ENCODE measurements around the gene SLC17A9. TPM values are rescaled to one million over a fixed set of nuclear protein-coding genes. Genes with fewer than 3 reads are reported as not detected.

Gene SLC17A9
- total RNA-seq, 2 experiments from 2014 or later, result 4.7 to 5.8 TPM

DNA sequence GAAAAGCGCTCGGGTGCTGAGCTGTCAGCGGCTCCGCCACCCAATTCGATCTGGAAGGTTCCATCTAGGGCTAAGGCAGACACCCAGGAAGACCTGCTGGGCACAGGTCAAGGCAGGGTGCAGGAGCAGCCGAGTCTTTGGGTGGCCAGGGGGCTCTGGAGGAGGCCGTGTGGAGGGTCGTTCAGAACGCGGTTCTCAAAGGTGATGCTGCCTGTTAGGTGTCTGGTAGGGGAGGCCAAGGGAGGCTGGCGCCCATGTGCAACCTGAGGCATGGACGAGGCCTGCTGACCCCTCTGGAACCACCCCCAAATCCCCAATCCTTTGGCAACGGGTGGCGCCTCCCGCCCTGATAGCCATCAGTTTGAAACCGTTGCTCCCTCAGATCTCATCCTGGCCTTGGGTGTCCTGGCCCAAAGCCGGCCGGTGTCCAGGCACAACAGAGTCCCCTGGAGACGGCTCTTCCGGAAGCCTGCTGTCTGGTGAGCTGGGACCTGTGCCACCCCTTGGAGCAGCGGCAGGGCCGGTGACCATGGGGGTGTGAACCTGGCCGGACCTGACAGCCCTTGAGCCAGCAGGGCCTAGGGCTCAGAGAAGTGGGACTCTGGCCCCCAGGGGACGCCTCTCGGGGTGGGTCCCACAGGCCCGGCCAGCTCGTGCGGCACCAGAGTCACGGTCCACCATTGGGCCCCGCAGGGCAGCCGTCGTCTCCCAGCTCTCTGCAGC lies 10.5 kb downstream of the SLC17A9 start:
- DNase-seq, result no peak
- Mint-ChIP-seq H3K36me3 (ENCODE audit: low read depth) (no peaks in the 10 kb centered on the region), H3K9me3 (no peaks in the 10 kb centered on the region), H3K4me1 (no peaks in the 10 kb centered on the region), H3K27ac (no peak overlapping the region), H3K27me3 (no peaks in the 10 kb centered on the region), H3K4me3 (no peak overlapping the region)
- ChIA-PET POLR2A (interaction anchor here (1.0 kb wide), 1 partner anchor 10 kb away, joined by 3 read pairs; no protein-coding TSS in a partner anchor), CTCF (no interaction called here)

- no peaks in the 10 kb centered on the region for H3K4me1 Mint-ChIP-seq
- H3K4me3 Mint-ChIP-seq, result no peak overlapping the region
- ChIA-PET CTCF (interaction anchor here (1.6 kb wide), 1 partner anchor 9 kb away, joined by 3 read pairs; no protein-coding TSS in a partner anchor), POLR2A (no interaction called here)
- no peaks in the 10 kb centered on the region for H3K9me3 Mint-ChIP-seq
- no peak for DNase-seq
- H3K27ac Mint-ChIP-seq, result no peak overlapping the region
- H3K27me3 Mint-ChIP-seq, result no peaks in the 10 kb centered on the region
- no peaks in the 10 kb centered on the region for H3K36me3 Mint-ChIP-seq (ENCODE audit: low read depth)
Measured at GRCh38 chr20:62963614-62964397, 11.3 kb downstream of the SLC17A9 start.

- no peak overlapping the region for H3K27ac Mint-ChIP-seq
- no peak overlapping the region for H3K4me3 Mint-ChIP-seq
- H3K36me3 Mint-ChIP-seq (ENCODE audit: low read depth), result no peaks in the 10 kb centered on the region
- H3K27me3 Mint-ChIP-seq, result no peaks in the 10 kb centered on the region
- ChIA-PET POLR2A (interaction anchor here (1.1 kb wide), 1 partner anchor 44 kb away, joined by 3 read pairs; no protein-coding TSS in a partner anchor), CTCF (interaction anchor here (1.6 kb wide), 1 partner anchor 8 kb away, joined by 3 read pairs; no protein-coding TSS in a partner anchor)
- no peak for DNase-seq
- no peaks in the 10 kb centered on the region for H3K9me3 Mint-ChIP-seq
- H3K4me1 Mint-ChIP-seq, result no peaks in the 10 kb centered on the region
Measured at GRCh38 chr20:62964700-62965099, 12.2 kb downstream of the SLC17A9 start.

GRCh38 chr20:62965363-62965771 lies 12.9 kb downstream of the SLC17A9 start:
- H3K4me1 Mint-ChIP-seq, result no peaks in the 10 kb centered on the region
- no peak overlapping the region for H3K4me3 Mint-ChIP-seq
- CTCF ChIA-PET, result interaction anchor here (1.6 kb wide), 1 partner anchor 8 kb away, joined by 3 read pairs; no protein-coding TSS in a partner anchor
- no peak for DNase-seq
- POLR2A ChIA-PET, result interaction anchor here (1.1 kb wide), 1 partner anchor 44 kb away, joined by 3 read pairs; no protein-coding TSS in a partner anchor
- H3K27me3 Mint-ChIP-seq, result no peaks in the 10 kb centered on the region
- H3K36me3 Mint-ChIP-seq (ENCODE audit: low read depth), result no peaks in the 10 kb centered on the region
- no peaks in the 10 kb centered on the region for H3K9me3 Mint-ChIP-seq
- no peak overlapping the region for H3K27ac Mint-ChIP-seq

DNA sequence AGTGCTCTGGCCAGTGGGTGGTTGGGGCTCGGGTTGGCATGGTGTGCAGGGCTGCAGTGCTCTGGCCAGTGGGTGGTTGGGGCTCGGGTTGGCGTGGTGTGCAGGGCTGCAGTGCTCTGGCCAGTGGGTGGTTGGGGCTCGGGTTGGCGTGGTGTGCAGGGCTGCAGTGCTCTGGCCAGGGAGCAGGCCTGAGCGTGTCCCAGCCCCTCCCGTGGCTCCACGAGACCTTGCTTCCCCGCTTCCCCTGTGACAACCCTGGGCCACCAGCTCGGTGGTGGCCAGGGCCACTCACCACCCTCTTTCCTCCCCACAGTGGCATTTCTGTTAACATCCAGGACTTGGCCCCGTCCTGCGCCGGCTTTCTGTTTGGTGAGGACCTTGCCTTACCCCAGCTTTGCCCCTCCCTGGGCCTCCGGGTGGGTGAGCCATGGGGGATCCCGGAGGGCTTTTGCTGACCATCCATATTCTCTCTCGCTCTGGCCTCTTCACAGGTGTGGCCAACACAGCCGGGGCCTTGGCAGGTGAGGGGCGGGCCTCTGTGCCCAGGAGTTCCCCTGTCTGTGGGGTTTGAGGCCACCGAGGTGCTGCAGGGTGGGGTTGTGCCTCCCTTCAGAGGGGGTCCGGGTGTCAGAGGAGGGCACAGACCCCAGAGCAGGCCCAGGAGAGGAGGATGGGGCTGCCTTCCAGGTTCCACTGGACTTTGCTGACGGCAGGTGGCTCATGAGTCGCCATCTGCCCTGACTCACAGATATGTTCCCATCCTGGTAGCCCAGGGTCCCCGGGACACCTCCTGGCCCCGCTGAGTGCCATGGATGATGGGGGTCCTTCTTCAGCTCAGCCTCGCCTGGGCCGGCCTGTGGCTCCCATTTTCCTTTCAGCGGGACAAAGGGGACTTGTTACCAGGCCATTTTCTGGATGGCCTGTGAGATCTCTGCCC lies 14.0 kb downstream of the SLC17A9 start:
- POLR2A ChIA-PET, result no interaction called here

DNA sequence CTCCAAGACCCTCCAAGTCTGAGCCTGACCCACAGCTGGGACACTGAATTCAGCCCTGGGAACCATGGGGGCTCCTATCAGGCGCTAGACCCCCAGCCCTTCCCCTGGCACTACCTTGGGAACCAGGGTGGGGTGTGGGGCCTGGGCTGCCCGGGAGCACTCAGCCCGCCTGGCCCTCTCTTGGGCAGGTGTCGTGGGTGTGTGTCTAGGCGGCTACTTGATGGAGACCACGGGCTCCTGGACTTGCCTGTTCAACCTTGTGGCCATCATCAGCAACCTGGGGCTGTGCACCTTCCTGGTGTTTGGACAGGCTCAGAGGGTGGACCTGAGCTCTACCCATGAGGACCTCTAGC lies 14.6 kb downstream of the SLC17A9 start:
- Mint-ChIP-seq H3K4me3 (no peak overlapping the region), H3K4me1 (peaks cover 9% of the 10 kb centered on the region)
- CTCF ChIA-PET, result no interaction called here

More for the DNA sequence above, 14.0 kb downstream of the SLC17A9 start:
- Mint-ChIP-seq H3K27ac (no peak overlapping the region), H3K4me3 (no peak overlapping the region), H3K27me3 (peaks cover 3% of the 10 kb centered on the region), H3K4me1 (peaks cover 3% of the 10 kb centered on the region), H3K36me3 (ENCODE audit: low read depth) (no peaks in the 10 kb centered on the region), H3K9me3 (no peaks in the 10 kb centered on the region)
- DNase-seq, result no peak
- CTCF ChIA-PET, result no interaction called here

DNA sequence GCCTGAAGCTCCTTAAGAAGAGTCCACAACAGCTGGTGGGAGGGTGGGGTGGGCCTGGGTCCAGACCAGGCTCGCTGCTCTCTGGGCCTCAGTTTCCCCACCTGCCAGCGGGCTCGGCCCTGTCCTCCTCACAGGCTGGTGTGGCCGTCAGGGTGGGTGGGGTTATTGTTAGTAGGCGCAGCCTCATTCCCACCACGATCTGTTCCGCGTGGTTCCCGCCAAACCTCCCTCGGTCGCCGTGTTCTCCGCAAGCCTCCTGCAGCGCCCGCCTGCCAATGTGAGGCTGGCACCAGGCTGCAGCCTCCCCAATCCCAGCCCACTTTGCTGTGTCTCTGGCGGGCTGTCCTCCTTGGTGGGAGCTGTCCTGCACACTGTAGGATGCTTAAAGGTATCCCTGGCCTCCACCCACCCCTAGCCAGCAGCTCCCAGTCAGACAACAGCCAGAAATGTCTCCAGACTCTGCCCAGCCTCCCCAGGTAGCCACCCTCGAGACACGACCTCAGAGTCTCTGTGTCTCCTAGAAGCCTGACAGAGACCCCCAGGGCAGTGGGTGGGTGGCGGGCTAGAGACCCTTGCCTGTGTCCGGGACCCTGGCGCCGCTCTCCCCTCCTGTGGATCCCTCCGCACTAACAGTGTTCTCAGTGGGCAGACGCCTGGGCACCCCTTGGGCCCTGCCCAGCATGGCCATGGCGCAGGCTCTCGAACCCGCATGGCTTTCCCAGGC lies 15.3 kb downstream of the SLC17A9 start:
- no peaks in the 10 kb centered on the region for H3K36me3 Mint-ChIP-seq (ENCODE audit: low read depth)

More for the DNA sequence above, 14.6 kb downstream of the SLC17A9 start:
- H3K36me3 Mint-ChIP-seq (ENCODE audit: low read depth), result no peaks in the 10 kb centered on the region
- DNase-seq, result no peak
- POLR2A ChIA-PET, result no interaction called here
- H3K9me3 Mint-ChIP-seq, result no peaks in the 10 kb centered on the region
- peaks cover 9% of the 10 kb centered on the region for H3K27me3 Mint-ChIP-seq
- H3K27ac Mint-ChIP-seq, result no peak overlapping the region

GRCh38 chr20:62968378-62969178 lies 16.1 kb downstream of the SLC17A9 start:
- H3K27me3 Mint-ChIP-seq, result peaks cover 21% of the 10 kb centered on the region
- H3K4me3 Mint-ChIP-seq, result no peak overlapping the region
- ChIA-PET POLR2A (no interaction called here), CTCF (no interaction called here)
- peaks cover 13% of the 10 kb centered on the region for H3K4me1 Mint-ChIP-seq
- no peaks in the 10 kb centered on the region for H3K36me3 Mint-ChIP-seq (ENCODE audit: low read depth)
- H3K27ac Mint-ChIP-seq, result no peak overlapping the region
- no peak for DNase-seq
- no peaks in the 10 kb centered on the region for H3K9me3 Mint-ChIP-seq

More for the DNA sequence above, 15.3 kb downstream of the SLC17A9 start:
- Mint-ChIP-seq H3K4me3 (no peak overlapping the region), H3K27me3 (peaks cover 14% of the 10 kb centered on the region), H3K9me3 (no peaks in the 10 kb centered on the region), H3K4me1 (peaks cover 13% of the 10 kb centered on the region), H3K27ac (no peak overlapping the region)
- ChIA-PET CTCF (no interaction called here), POLR2A (no interaction called here)
- DNase-seq, result no peak

DNA sequence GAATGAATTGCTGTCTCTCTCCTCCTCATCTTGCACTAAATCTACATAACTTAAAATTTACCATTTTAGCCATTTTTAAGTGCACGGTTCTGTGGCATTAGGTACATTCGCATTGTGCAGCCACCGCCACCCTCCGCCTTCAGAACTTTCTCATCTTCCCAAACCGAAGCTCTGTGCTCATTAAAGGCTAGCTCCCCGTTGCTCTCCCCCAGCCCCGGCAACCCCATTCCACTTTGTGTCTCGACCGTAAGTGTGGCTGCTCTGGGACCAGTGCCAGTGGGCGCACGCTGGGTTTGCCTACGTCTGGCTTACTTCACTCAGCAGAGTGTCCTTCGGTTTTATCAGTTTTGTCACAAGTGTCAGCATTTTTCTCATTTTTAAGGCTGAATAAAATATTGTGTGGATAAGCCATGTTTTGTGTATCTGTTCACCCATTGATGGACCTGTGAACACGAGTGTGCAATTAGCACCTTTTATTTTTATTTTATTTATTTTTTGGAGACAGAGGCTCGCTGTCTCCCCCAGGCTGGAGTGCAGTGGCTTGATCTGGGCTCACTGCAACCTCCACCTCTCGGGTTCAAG lies 16.8 kb downstream of the SLC17A9 start:
- no peak for DNase-seq
- Mint-ChIP-seq H3K9me3 (no peaks in the 10 kb centered on the region), H3K36me3 (ENCODE audit: low read depth) (no peaks in the 10 kb centered on the region), H3K27ac (no peak overlapping the region), H3K4me1 (peaks cover 13% of the 10 kb centered on the region), H3K27me3 (peaks cover 28% of the 10 kb centered on the region), H3K4me3 (no peak overlapping the region)
- ChIA-PET POLR2A (no interaction called here), CTCF (no interaction called here)

DNA sequence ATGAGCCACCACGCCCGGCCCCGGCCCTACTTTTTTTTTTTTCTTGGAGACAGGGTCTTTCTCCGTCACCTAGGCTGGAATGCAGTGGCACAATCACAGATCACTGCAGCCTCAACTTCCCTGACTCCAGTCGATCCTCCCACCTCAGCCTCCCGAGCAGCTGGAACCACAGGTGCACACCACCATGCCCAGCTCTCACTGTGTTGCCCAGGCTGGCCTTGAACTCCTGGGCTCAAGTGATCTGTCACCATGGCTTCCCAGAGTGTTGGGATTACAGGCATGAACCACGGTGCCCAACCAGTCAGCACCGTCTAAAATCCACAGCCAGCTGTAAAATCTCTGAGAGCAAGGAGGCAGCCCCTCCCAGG lies 17.4 kb downstream of the SLC17A9 start:
- peaks cover 13% of the 10 kb centered on the region for H3K4me1 Mint-ChIP-seq
- CTCF ChIA-PET, result interaction anchor here (1.6 to 3.8 kb wide), 2 partner anchors 33 to 39 kb away, joined by 4 to 30 read pairs; no protein-coding TSS in a partner anchor
- no peak for DNase-seq
- no peaks in the 10 kb centered on the region for H3K9me3 Mint-ChIP-seq
- peaks cover 34% of the 10 kb centered on the region for H3K27me3 Mint-ChIP-seq
- POLR2A ChIA-PET, result no interaction called here
- no peaks in the 10 kb centered on the region for H3K36me3 Mint-ChIP-seq (ENCODE audit: low read depth)
- no peak overlapping the region for H3K27ac Mint-ChIP-seq
- H3K4me3 Mint-ChIP-seq, result no peak overlapping the region

DNA sequence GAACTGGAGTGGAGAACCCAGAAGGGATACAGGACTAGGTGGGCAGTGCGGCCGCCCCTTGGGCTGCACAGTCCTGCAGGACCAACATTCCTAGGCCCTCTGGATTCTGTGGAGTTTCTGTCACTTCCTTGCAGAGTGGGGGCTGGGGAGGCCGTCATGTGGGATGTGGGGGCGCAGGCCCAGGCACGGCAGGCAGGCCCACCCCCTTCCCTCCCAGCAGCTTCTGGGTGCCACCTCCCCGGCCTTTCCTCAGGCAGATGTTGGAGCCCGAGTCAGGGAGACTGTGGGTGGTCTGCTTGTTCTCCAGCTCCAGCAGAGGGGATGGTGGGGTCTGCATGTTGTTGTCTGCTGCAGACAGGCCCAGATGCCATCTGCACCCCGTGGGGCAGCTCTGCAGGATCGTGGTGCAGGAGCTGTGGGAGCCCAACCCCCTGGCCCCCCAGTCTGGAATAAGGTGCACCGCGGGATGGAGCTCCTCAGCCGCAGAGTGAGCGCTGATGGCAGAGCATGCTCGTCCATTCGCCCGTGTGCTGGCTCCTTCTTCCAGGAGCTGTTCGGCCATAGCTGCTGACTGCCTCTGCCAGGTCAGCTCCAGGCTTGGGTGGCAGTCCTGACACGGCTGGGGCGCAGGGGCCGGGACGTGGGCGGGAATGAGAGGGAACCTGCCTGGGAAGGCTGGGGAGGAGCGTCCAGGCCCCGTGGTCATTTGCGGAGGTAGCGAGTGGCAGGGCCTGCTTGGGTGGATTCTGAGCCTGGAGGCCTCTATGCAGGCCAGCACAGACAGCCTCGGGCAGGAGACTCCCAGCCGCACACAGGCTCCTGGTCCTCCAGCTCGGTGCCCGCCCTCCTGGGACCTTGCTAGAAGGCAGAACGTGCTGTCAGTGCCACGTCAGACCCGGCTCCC lies 18.1 kb downstream of the SLC17A9 start:
- POLR2A ChIA-PET, result no interaction called here
- Mint-ChIP-seq H3K27ac (no peak overlapping the region), H3K4me3 (no peak overlapping the region), H3K36me3 (ENCODE audit: low read depth) (no peaks in the 10 kb centered on the region), H3K27me3 (peaks cover 38% of the 10 kb centered on the region), H3K9me3 (no peaks in the 10 kb centered on the region), H3K4me1 (peaks cover 13% of the 10 kb centered on the region)
- no peak for DNase-seq
- CTCF ChIA-PET, result interaction anchor here (1.6 to 3.8 kb wide), 2 partner anchors 32 to 39 kb away, joined by 4 to 30 read pairs; no protein-coding TSS in a partner anchor
